Pons (tissue), 1 donor: ENCODE measurements around the gene SEC14L1.
"Not testable (repeated sequence)": the region's sequence is repeated elsewhere in the genome, so short reads cannot be mapped to it uniquely, and the experiment has no call there.

Experiments used
- DNase-seq: peaks from one replicate; pipeline ENCODE4 v3.0.0-alpha.2; 2016; ENCODE audit warnings: low spot score

Gene SEC14L1

GRCh38 chr17:77116371-77116860 is 24.4 kb upstream of the SEC14L1 start:
- DNase-seq, result no peak

- no peak for DNase-seq
These were observed 23.4 kb upstream of the SEC14L1 start for GRCh38 chr17:77117415-77117814.

- DNase-seq, result no peak
These were observed 22.4 kb upstream of the SEC14L1 start for GRCh38 chr17:77118251-77118928.

- DNase-seq, result no peak
These were observed 21.0 kb upstream of the SEC14L1 start for GRCh38 chr17:77119668-77120301.

- DNase-seq, result no peak
These were observed 19.9 kb upstream of the SEC14L1 start for GRCh38 chr17:77120868-77121267.

- DNase-seq, result peak; percentile 51
These were observed 16.4 kb upstream of the SEC14L1 start for GRCh38 chr17:77124192-77124889.

GRCh38 chr17:77125432-77125901 is 15.3 kb upstream of the SEC14L1 start:
- DNase-seq, result no peak

- no peak for DNase-seq
These were observed 14.2 kb upstream of the SEC14L1 start for GRCh38 chr17:77126519-77126918.

GRCh38 chr17:77127735-77128361 is 12.9 kb upstream of the SEC14L1 start:
- peak; percentile 63 for DNase-seq

GRCh38 chr17:77128896-77129567 is 11.7 kb upstream of the SEC14L1 start:
- DNase-seq, result no peak

- DNase-seq, result no peak
These were observed 11.0 kb upstream of the SEC14L1 start for GRCh38 chr17:77129568-77130301.

- DNase-seq, result no peak
These were observed 10.2 kb upstream of the SEC14L1 start for GRCh38 chr17:77130525-77130924.

- no peak for DNase-seq
These were observed 8.9 kb upstream of the SEC14L1 start for GRCh38 chr17:77131904-77132303.

- DNase-seq, result no peak
These were observed 8.2 kb upstream of the SEC14L1 start for GRCh38 chr17:77132411-77133086.

GRCh38 chr17:77133087-77133638 is 7.6 kb upstream of the SEC14L1 start:
- no peak for DNase-seq

GRCh38 chr17:77136420-77136767 is 4.4 kb upstream of the SEC14L1 start:
- no peak for DNase-seq

GRCh38 chr17:77137111-77137510 is 3.7 kb upstream of the SEC14L1 start:
- DNase-seq, result no peak

GRCh38 chr17:77137886-77138285 is 2.9 kb upstream of the SEC14L1 start:
- not testable (repeated sequence) for DNase-seq

GRCh38 chr17:77140166-77140877 is 447 bp upstream of the SEC14L1 start:
- DNase-seq, result peak; percentile 97
